Stimulated activated CD4-positive, alpha-beta T cell treated with anti-CD3 and anti-CD28 coated beads, TNF-alpha, amount 100 ng/mL, for 4 hours (primary cell): Measurements from ENCODE around the gene OPALIN.

Experiments
- DNase-seq, 3 experiments: peaks; one replicate each; pipeline ENCODE4 v3.0.0-alpha.2; 2020; ENCODE audit warnings: low read depth in 3 of 3

OPALIN gene

GRCh38 chr10:96374004-96374403 is 15.2 kb upstream of the OPALIN start:
- no peak for DNase-seq

- DNase-seq: no peak
Observed at GRCh38 chr10:96371356-96371755, 12.6 kb upstream of the OPALIN start.

- DNase-seq: peak in 2 of 3 experiments; percentile 21 to 26
Observed at GRCh38 chr10:96370584-96371157, 11.9 kb upstream of the OPALIN start.

- no peak for DNase-seq
Observed at GRCh38 chr10:96369890-96370583, 11.2 kb upstream of the OPALIN start.

- DNase-seq: no peak
Observed at GRCh38 chr10:96368971-96369370, 10.2 kb upstream of the OPALIN start.

GRCh38 chr10:96367470-96367869 is 8.7 kb upstream of the OPALIN start:
- DNase-seq: no peak

- no peak for DNase-seq
Observed at GRCh38 chr10:96366508-96366907, 7.7 kb upstream of the OPALIN start.

GRCh38 chr10:96365571-96365970 is 6.8 kb upstream of the OPALIN start:
- DNase-seq: no peak

GRCh38 chr10:96360766-96361165 is 2.0 kb upstream of the OPALIN start:
- DNase-seq: no peak

- no peak for DNase-seq
Observed at GRCh38 chr10:96360331-96360730, 1.5 kb upstream of the OPALIN start.

- no peak for DNase-seq
Observed at GRCh38 chr10:96359616-96360015, 814 bp upstream of the OPALIN start.

GRCh38 chr10:96357038-96357620 is 1.7 kb downstream of the OPALIN start:
- DNase-seq: no peak

GRCh38 chr10:96352582-96352981 is 6.2 kb downstream of the OPALIN start:
- DNase-seq: no peak

GRCh38 chr10:96352027-96352426 is 6.8 kb downstream of the OPALIN start:
- no peak for DNase-seq

- DNase-seq: no peak
Observed at GRCh38 chr10:96346295-96346694, 12.5 kb downstream of the OPALIN start.

GRCh38 chr10:96345222-96345621 is 13.6 kb downstream of the OPALIN start:
- no peak for DNase-seq

GRCh38 chr10:96344178-96344577 is 14.6 kb downstream of the OPALIN start:
- no peak for DNase-seq

- no peak for DNase-seq
Observed at GRCh38 chr10:96342402-96342801, 16.4 kb downstream of the OPALIN start.

- no peak for DNase-seq
Observed at GRCh38 chr10:96341219-96342182, 17.3 kb downstream of the OPALIN start.

GRCh38 chr10:96339956-96340904 is 18.6 kb downstream of the OPALIN start:
- peak; percentile 4 to 28 (median 18) for DNase-seq

GRCh38 chr10:96339383-96339782 is 19.4 kb downstream of the OPALIN start:
- no peak for DNase-seq
